ENCODE data around the gene SNRPD2.

Gene SNRPD2

DNA sequence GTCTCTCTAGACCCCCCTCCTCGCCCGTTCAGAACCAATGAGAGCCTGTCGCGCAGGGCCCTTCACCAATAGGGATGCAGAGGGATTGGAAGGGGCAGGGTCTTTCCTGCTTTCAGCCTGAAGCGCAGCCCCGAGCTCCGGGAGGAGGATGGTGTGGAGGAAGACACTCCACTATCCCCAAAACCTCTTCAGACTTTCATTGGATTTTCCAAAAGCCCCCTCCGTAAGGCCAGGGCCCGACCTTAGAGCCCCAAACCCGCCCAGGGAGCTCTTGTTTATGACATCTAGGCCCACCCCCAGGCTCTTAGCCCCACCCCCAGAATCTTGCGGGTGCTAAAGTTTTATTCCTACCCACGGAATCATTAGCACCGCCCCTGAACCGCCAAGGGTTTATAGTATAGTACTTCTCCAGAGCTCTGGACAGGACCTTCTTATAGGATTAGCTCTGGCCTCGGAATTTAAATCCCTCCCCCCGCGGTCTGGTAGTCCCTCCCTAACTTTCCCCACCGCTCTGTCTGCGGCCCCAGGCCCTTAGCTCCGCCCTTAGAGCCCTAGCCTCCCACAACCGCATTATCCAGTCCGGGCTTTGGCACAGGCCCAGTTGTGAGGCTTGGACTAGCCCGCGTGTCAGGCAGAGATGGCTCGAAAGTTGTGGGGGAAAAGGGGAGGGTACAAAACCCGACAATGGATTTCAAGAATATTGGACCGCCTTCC lies 46.0 kb downstream of the SNRPD2 start:
- H3K27ac ChIP-seq, result peak overlapping the region; percentile 59
- no peak for TF ChIP-seq CTCF (conservative IDR thresholded peaks at IDR 0.05)

- peak overlapping the region; percentile 59 for H3K27ac ChIP-seq
- no peak for TF ChIP-seq CTCF (conservative IDR thresholded peaks at IDR 0.05)
Measured at GRCh38 chr19:45645068-45645630, 46.6 kb downstream of the SNRPD2 start.

GRCh38 chr19:45643927-45644771 lies 47.6 kb downstream of the SNRPD2 start:
- no peak for TF ChIP-seq CTCF (conservative IDR thresholded peaks at IDR 0.05)
- H3K27ac ChIP-seq, result peak overlapping the region; percentile 79

DNA sequence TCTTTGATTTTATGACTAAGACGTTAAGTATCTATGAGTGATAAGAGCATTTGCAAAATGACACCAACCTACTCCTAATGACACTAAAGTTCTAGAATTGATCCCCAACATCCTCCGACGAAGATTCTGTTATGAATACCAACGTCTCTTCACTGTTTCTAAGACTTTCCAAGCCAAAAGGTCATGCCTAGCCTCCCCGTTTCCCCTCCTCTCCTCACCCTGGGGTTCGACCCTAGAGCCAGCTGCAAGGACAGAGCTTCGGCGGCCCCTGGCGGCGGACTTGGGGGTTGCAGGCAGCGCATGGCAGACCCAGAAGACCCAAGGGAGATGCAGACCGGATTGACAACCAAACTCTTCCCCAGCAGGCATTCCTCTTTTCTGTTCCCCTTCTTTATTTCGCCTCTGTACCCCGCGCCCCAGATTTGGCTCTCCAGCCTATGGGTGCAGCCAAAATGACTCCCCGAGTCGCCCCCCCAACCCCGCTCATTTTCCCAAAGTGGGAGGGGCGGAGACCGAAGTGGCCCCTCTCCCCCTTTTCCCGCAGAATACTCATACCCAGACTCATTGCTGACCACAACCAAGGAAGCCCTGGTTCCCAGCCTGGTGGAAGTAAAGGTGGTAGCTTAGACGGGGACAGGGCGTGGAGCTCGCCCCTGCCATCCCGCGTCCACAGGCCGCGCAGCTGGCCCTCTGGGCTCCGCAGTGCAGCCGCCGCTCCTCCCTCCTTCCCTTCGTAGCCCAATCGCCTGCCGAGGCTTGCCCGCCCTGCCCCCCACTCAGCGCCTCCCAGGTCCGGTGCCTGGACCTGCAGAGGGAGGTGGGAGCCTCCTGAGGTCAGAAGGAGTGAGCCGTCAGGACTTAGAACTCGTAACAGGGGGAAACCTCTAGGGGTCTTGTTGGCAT lies 48.5 kb downstream of the SNRPD2 start:
- H3K27ac ChIP-seq, result peak overlapping the region; percentile 79
- peak; percentile 99 for TF ChIP-seq CTCF (conservative IDR thresholded peaks at IDR 0.05)

GRCh38 chr19:45641274-45642105 lies 50.3 kb downstream of the SNRPD2 start:
- H3K27ac ChIP-seq, result peak overlapping the region; percentile 79
- no peak for TF ChIP-seq CTCF (conservative IDR thresholded peaks at IDR 0.05)

DNA sequence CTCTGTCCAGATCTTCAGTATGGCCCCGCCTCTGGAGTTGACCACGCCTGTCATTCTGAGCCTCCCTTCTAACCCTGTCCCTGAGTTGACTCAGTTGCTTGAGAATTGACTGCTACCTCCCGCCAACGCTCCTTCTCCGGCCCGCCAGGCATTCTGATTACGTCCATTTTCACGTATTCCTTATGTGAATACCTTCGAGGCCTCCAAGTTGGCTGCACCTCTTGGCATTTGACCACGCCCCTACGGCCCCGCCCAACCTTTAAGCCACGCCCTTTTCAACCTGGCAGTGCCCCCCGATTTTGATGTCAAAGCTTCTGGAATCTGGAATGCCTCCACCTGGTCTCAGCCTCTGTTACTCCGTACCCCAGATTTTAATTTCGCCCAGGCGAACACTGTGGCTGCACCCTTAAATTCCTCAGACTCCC lies 50.9 kb downstream of the SNRPD2 start:
- TF ChIP-seq CTCF (conservative IDR thresholded peaks at IDR 0.05), result no peak
- peak overlapping the region; percentile 79 for H3K27ac ChIP-seq

Data from VCaP (cell line).